A549 treated with Mapracorat at 1 μM for 4 hours (cell line): Measurements from ENCODE around the gene TMEM151B. TPM values are rescaled to one million over a fixed set of nuclear protein-coding genes. Genes with fewer than 3 reads are reported as not detected.

Experiments used
- total RNA-seq: library from RNA; stranded (reverse); fragments of 200-300 nt; extraction: Qiagen RNA extraction; gene quantifications from 5 replicates; pipeline ENCODE4 v1.2.3, GENCODE V29; 2022

TMEM151B gene
- 0.02 to 0.16 TPM (median 0.09 TPM) in 5 replicates for total RNA-seq

DNA sequence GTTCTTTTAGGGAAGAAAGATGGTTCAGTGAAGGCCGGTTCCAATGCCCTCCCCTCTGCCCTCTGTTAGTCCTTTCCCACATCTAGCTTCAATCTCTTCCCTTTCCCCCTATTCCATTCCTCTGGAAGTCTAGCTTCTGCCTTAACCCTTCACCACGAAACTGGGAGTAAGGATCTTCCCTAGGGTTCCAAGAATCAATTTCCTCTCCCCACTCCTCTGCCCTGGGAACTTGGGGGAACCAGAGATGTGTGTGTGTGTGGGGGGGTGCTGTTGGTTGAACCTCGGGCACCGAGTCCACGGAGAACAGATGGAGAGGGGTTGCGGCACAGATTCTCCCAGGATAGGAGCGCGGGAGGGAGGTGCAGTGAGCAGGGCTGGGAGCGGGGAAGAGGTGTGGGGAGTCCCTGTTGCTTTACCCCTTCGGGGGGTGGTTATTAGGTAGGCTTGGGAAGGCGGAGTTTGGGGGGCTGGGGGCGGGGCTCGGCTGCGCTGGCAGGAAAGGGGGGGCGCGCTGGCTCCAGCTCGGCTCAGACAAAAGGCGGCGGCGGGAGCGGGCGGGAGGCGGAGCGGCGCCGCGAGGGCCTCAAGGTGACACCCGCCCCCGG lies at the start of gene TMEM151B:
TSS of gene TMEM151B (plus strand) at position 530 of the 605 bp plus-strand sequence. CDS start 293 bp downstream, outside the sequence.

DNA sequence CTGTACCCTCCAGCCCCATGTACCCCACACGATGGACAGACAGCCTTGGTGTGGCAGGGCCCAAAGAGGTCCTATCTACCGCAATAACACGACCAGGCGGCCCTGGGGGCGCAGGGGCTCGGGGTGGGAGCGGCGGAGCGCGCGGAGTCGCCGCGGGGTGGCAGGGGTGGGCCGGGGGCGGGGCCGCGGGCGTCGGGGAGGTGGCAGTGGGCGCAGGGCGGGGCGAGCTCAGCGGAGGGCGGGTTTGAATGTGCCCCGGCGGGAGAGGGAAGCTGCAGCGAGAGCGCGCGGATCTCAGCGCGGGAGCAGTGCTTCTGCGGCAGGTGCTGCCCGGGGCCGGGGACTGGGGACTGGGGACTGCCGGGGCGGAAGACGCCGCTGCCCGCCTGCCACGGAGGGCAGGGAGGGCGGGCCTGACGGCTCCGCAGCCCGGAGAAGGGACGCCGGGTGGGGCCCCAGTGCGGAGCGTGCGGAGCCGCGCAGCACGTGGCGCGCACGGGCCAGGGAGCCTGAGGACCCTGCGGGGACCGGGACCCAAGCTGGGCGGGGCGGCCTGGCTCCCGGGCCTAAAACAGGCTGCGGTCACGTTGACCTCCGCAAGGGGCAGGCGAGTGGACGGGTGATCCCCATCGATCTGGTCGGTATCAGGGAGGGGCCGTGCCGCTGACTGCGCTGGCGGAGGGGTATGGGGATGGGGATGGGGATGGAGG lies 46.8 kb upstream of the TMEM151B start, which contains the start of gene SLC29A1:
TSS of gene SLC29A1 (plus strand) at position 277 of the 710 bp plus-strand sequence. CDS start 3,719 bp downstream, outside the sequence.

DNA sequence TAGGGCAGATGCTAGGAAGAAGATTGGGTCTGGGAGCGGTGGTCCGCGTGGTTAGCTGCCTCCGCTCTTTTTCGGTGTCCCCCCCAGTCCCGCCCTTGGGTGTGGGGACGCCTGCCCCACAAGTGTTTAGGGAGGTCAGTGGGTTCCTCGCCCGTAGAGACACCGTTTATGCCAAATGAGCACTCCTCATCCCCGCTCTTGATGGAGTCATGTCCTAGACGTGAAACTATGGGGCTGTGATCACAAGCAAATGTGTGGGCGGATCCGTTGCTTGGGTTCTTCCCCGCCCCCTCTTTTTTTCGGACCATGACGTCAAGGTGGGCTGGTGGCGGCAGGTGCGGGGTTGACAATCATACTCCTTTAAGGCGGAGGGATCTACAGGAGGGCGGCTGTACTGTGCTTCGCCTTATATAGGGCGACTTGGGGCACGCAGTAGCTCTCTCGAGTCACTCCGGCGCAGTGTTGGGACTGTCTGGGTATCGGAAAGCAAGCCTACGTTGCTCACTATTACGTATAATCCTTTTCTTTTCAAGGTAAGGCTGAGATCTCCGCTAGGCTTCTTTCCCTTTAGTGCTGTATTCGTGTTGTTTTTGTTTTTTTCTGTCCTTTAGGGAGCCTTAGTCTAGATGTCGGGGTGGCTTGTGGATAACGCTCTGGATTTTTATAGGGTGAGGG lies 23.4 kb upstream of the TMEM151B start, which contains the start of gene HSP90AB1:
TSS of gene HSP90AB1 (plus strand) at position 439 of the 675 bp plus-strand sequence. CDS start 1,529 bp downstream, outside the sequence.

DNA sequence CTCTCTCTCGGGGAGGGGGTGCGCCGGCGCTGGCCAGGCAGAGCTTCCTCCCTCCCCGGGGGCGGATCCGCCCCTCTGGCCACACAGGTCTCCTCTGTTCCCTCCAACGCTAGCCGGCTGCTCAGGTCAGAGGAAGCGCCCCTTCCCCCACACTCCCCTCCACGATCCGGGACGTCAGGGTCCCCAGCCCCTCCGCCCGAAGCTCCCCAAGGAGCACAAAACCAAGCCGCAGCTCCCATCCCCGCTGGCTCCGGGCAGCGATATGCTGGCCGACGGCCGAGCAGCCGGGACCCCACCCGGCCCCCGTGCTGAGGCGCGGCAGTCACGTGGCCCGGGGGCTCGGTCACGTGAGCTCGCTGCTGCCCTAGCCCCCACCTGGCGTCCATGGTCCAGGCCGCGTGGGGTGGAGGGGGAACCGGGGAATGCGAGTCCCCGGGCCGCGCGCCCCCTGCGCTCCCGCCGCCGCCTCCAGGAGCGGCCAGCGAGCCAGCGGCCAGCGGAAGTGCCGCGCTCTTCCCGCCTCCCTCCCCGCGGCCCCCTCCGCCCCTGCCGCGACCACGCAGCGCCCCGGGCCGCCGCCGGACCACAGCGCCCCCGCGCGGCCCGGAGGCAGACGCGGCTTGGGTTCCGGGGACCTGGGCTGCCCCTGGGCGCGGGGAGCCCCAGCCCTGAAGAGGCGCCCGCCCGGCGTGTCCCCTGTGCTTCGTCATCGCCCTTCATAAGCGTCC lies 13.1 kb upstream of the TMEM151B start, which contains the start of gene SLC35B2:
TSS of gene SLC35B2 (minus strand) at position 504 of the 728 bp plus-strand sequence. CDS start at position 386, 118 bp downstream.

DNA sequence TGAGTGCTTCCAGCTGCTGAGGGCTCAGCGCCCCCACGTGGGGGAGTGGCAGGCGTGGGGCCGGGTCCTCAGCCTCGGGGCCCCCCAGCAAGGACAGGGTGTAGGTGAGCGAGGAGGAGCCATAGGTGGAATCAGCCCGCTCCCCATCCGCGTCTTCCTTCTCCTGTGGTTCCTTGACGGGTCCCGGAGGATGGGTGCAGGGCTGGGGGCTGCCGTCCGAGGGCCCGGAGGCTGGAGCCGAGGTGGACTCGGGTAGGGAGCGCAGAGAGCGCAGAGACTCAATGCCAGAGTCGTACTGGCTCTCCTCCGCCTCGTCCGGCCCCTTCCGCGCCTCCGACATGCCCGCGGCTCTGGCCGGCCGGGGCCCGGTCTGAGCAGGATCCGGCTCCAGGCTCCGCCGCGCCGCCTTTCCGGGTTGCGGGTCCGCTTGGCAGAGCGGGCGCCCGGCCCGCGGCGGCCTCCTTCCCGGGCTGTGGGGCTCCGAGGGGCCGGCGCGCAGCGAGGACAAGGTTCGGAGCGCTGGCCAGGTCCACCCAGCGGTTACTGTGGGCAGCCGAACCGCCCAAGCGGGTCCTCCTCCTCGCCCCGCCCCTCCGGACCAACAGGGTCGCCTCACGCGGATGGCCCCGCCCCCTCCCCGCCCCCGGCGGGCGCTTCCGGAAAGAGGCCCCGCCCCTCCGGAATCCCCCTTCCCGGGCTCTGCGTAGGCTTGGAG lies 5.1 kb upstream of the TMEM151B start, which contains the start of gene NFKBIE:
TSS of gene NFKBIE (minus strand) at position 545 of the 715 bp plus-strand sequence. CDS start at position 340, 205 bp downstream.

DNA sequence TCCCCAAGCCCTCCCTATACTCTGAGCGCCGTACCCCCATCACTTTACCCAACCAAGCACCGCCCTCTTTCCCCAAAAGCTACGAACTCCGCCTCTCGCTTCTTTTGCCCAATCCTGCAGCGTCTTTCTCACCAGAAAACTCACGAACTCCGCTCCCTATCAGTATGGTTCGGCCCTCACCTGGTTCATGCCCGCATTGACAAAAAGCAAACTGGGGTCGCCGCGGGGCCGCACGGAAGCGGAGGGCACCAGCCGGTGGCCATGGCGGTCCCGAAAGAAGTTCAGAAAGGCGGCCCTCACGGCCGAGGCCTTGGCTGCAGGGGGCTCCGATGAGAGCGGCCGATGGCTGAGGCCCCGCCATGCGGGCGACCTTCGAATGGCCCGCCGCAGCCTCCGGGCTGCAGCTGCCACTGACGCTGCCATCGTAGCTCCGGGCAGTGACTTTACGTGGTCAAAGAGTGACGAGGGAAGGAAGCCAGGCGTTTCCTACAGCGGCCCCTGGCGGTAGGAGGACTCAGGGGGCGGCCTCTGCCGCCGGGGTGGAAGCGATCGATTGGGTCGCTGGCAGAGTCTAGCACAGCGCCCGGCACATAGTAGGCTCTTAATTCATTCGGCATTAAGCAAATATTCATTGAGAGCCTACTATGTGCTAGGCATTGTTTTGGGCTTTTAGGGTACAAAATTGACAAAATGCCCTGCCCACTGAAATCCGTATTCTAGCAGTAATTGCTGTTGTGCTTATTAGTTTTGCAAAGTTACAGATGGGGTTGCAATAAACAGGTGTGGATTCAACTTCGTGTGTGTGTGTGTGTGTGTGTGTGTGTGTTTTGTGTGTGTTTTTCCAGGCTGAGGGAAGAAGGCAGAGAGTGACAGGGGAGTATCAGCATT lies 42.9 kb downstream of the TMEM151B start, which contains the start of gene AARS2:
TSS of gene AARS2 (minus strand) at position 447 of the 888 bp plus-strand sequence. CDS start at position 423, 24 bp downstream.

DNA sequence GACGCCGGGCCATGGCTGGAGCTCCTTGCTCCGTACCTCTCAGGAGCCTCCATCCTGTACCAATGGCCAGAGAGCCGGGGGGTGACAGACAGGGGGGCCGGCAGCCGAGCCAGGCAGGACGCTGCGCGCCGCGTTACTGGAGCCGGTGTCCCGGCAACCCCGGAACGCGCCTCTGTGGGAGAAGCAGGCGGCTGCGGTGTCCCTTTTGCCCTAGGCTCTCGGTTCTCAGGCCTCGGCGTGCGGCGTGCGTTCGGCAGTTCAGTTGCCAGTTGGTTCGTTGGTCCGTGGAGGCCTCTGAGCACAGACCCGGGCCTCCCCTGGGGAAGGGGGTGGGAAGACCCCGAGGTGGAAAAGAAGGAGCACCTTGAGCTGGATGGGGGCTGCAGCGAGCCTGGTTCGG lies 72.2 kb downstream of the TMEM151B start, which contains the start of gene SPATS1:
TSS of gene SPATS1 (plus strand) at position 162 of the 400 bp plus-strand sequence. CDS start 446 bp downstream, outside the sequence.

Other genes with a start within 250 kb of the TMEM151B start
- gene MRPL14, start 143.0 kb upstream of the TMEM151B start, total RNA-seq, result 54.3 to 69.1 TPM (median 67.8 TPM) in 5 replicates
- gene TMEM63B, start 142.9 kb upstream of the TMEM151B start, total RNA-seq, result 11.2 to 16.4 TPM (median 15.3 TPM) in 5 replicates
- not detected in 5 replicates for gene CAPN11, start 111.6 kb upstream of the TMEM151B start, total RNA-seq
- gene MYMX, start 53.5 kb upstream of the TMEM151B start, total RNA-seq, result not detected in 5 replicates
- 42.3 to 53.9 TPM (median 51.8 TPM) in 5 replicates for gene SLC29A1, start 46.9 kb upstream of the TMEM151B start, total RNA-seq
- 1,081 to 1,335 TPM (median 1,155 TPM) in 5 replicates for gene HSP90AB1, start 23.3 kb upstream of the TMEM151B start, total RNA-seq
- 49.1 to 67.2 TPM (median 64.4 TPM) in 5 replicates for gene SLC35B2, start 12.9 kb upstream of the TMEM151B start, total RNA-seq
- 6.7 to 9.2 TPM (median 7.9 TPM) in 5 replicates for gene NFKBIE, start 4.9 kb upstream of the TMEM151B start, total RNA-seq
- gene AARS2, start 42.9 kb downstream of the TMEM151B start, total RNA-seq, result 5.0 to 7.6 TPM (median 6.4 TPM) in 5 replicates
- gene SPATS1, start 72.2 kb downstream of the TMEM151B start, total RNA-seq, result not detected in 5 replicates
- 10.6 to 15.0 TPM (median 12.7 TPM) in 5 replicates for gene CDC5L, start 117.3 kb downstream of the TMEM151B start, total RNA-seq